Loucy (cell line): ENCODE data around the gene MNT.

ENCODE experiments used
- CTCF ChIP-seq: fragments of 200-600 bp; sonication (generic); conservative IDR thresholded peaks from 2 replicates; pipeline ENCODE4 v1.5.1; 2014; ENCODE audit warnings: mild to moderate bottlenecking, antibody characterized with exemption, low read length
- EZH2phosphoT487 ChIP-seq: fragments of 200-600 bp; IDR thresholded peaks from 2 replicates; pipeline ENCODE4 v1.6.1; 2018; ENCODE audit warnings: antibody characterized with exemption, mild to moderate bottlenecking, moderate library complexity, borderline replicate concordance

GRCh38 chr17:2338315-2338657 is 62.6 kb downstream of the MNT start:
- TF ChIP-seq CTCF = no peak
- no peak for TF ChIP-seq EZH2phosphoT487
